HFF-Myc (cell line): ENCODE measurements around the gene TMEM81.

Source experiments
- DNase-seq: peaks from one replicate; pipeline ENCODE4 v3.0.0-alpha.2; 2011; ENCODE audit warnings: low read depth; ENCODE audit errors: extremely low read depth
- H3K4me3 ChIP-seq: replicated peaks from 2 replicates; pipeline ENCODE4 v1.5.1; 2011; ENCODE audit warnings: low read depth, mild to moderate bottlenecking, control low read depth, low read length
- TF ChIP-seq, protein P1 (sequence below): IDR thresholded peaks from 2 replicates; pipeline ENCODE4 v1.5.1; 2012; ENCODE audit warnings: mild to moderate bottlenecking, low read depth, low read length, control low read depth; ENCODE audit errors: missing control alignments

TMEM81 gene

DNA sequence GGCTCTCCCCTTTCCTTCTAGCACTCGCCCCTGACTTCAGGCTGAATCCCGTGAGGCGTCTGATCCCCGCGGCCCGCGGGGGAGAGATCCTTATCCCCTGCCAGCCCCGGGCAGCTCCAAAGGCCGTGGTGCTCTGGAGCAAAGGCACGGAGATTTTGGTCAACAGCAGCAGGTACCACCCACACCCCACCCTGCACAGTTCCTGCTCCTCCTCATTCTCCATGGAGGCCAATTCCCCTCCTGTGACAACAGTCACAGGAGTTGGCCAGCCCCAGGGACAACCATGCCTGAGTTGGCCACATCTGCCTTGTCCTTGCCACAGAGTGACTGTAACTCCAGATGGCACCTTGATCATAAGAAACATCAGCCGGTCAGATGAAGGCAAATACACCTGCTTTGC is 20.0 kb downstream of the TMEM81 start:
- no peak for DNase-seq
- no peak overlapping the region for H3K4me3 ChIP-seq
- TF ChIP-seq, protein P1, sequence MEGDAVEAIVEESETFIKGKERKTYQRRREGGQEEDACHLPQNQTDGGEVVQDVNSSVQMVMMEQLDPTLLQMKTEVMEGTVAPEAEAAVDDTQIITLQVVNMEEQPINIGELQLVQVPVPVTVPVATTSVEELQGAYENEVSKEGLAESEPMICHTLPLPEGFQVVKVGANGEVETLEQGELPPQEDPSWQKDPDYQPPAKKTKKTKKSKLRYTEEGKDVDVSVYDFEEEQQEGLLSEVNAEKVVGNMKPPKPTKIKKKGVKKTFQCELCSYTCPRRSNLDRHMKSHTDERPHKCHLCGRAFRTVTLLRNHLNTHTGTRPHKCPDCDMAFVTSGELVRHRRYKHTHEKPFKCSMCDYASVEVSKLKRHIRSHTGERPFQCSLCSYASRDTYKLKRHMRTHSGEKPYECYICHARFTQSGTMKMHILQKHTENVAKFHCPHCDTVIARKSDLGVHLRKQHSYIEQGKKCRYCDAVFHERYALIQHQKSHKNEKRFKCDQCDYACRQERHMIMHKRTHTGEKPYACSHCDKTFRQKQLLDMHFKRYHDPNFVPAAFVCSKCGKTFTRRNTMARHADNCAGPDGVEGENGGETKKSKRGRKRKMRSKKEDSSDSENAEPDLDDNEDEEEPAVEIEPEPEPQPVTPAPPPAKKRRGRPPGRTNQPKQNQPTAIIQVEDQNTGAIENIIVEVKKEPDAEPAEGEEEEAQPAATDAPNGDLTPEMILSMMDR: no peak

DNA sequence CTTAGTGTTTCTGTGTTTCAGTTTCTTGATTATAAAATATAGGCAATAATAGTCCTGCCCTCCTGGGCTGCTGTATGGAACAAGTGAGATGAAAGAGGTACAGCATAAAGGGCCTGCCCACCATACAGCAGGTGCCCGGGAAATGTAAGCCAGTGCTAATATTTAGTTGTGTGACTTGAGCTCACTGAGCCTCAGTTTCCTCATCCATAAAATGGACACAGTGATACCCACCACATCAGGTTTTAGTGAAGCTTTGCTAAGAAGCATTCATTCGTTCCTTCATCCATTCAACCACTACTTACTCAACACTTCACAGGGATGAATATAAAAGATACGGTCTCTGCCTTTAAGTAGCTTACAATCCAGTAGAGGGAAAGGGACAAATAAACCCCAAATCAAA is 21.4 kb downstream of the TMEM81 start:
- TF ChIP-seq, protein P1: no peak
- no peak overlapping the region for H3K4me3 ChIP-seq

DNA sequence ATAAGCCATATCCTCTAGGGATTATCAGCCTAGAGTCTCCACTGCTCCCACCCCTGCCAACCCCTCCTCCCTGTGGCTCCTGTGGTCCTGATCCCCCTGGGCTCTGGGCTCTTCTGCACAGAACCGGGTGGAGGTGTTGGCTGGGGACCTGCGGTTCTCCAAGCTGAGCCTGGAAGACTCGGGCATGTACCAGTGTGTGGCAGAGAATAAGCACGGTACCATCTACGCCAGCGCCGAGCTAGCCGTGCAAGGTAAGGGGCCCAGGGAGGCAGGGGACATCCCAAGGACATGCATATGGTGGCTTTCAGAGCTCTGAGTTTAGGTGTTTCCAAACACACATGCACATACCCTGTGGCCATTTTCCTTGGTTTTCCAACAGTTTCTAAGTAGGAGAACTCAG is 21.9 kb downstream of the TMEM81 start:
- DNase-seq: no peak
- no peak overlapping the region for H3K4me3 ChIP-seq
- TF ChIP-seq, protein P1: no peak

More for the DNA sequence above, 21.4 kb downstream of the TMEM81 start:
- DNase-seq: no peak

DNA sequence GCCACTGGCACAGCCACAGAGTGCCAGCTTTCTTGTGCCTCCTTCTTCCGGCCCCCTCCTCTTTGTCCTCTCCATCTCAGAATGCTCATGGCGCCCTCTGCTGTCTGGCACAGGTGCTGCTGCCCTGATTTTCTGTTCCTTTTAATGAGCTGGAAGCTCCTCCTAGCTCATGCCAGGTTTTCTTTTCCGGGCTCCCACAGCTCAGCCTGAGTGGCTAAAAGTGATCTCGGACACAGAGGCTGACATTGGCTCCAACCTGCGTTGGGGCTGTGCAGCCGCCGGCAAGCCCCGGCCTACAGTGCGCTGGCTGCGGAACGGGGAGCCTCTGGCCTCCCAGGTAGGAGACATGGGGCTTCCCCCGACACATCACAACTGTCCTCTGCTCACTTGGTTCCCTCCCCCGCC is 22.6 kb downstream of the TMEM81 start:
- DNase-seq: peak; percentile 32
- no peak overlapping the region for H3K4me3 ChIP-seq
- TF ChIP-seq, protein P1: peak; percentile 93

DNA sequence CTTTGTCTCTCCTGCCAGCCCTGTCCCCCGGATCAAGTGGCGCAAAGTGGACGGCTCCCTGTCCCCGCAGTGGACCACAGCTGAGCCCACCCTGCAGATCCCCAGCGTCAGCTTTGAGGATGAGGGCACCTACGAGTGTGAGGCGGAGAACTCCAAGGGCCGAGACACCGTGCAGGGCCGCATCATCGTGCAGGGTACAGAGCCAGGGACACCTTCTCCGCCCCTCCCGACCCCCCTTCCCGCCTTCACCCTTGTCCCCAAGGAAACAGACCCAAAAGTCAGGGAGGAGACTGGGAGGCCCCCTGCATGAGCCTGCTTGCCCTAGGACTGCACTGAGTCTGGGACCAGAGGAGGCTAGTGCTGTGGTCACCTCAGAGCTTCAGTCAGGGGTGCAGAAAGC is 23.0 kb downstream of the TMEM81 start:
- H3K4me3 ChIP-seq: no peak overlapping the region
- DNase-seq: no peak
- TF ChIP-seq, protein P1: no peak

DNA sequence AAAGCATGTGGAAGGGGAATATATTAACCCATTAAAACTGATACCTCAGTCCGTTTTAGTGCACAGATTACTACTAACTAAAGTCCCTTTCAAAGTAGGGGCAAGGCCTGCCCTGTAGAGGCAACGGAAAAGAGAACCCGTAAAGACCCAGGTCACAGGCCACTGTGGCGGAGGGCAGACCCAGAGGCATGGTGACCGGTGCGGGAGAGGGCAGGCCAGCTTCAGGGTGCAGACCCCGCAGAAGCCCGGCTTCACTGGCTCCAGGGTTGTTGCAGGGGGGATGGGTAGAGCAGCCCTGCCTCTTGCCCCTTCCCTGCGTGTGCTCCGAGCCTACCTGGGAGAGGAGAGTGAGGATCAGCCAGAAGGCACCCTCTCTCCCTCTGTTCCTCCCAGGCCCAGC is 23.5 kb downstream of the TMEM81 start:
- TF ChIP-seq, protein P1: no peak
- H3K4me3 ChIP-seq: no peak overlapping the region
- no peak for DNase-seq

DNA sequence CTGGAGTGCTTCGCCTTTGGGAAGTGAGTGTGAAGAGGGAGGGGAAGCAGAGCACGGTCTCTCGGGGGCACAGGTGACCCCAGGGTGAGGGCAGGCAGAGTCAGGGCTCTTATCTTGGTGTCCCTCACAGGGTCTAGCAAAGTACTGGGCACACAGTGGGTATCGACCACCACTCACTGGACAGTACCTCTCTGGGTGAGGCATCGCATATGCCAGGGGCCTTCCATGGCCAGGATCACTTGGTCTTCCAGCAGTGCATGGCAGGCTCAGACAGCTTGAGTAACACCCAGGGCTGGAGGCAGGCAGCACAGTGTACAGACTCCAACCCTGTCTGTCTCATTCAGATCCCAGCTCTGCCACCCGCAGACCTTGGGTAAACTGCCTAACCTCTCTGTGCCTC is 24.6 kb downstream of the TMEM81 start:
- DNase-seq: no peak
- no peak overlapping the region for H3K4me3 ChIP-seq
- TF ChIP-seq, protein P1: no peak
